ENCODE results near the gene JAK3.

GRCh38 chr19:17803264-17803896 lies 44.4 kb downstream of the JAK3 start:
- no peak for TF ChIP-seq CTCF (IDR thresholded peaks at IDR 0.05)
- TF ChIP-seq POLR2A (IDR thresholded peaks at IDR 0.05) = no peak
- TF ChIP-seq POLR2AphosphoS5 (IDR thresholded peaks at IDR 0.05) = no peak
